Heart left ventricle (tissue), 13 donors: Measurements from ENCODE around the gene ASPG.

Experiments
- POLR2A ChIP-seq, 2 donors: fragments of 450-650 bp; IDR thresholded peaks; one replicate each; pipeline ENCODE4 v1.6.1; 2017; ENCODE audit warnings: antibody characterized with exemption in 2 of 2, mild to moderate bottlenecking in 2 of 2, moderate library complexity in 2 of 2
- TF ChIP-seq, protein P1 (sequence below), 12 donors: fragments of 200-600 bp; sonication (generic) in 4 of 12; IDR thresholded peaks; one replicate each; pipeline versions ENCODE4 v1.5.0 to v1.8.0; 2018 to 2022; ENCODE audit warnings: antibody characterized with exemption in 12 of 12, mild to moderate bottlenecking in 5 of 12
- donor health status: ischemic (EF 13 %, LVEDD 7.1; RV severe dilation, severe dysfunction).
- donor health status: DM: no; HTN: yes; CAD: no.
- donor health status: DM: no; HTN: no; CAD: no.
- donor health status: ischemic (EF 25% LVEDD 6.9; RV normal size, moderate dysfunction).
- donor health status: ischemic (EF 25% LVEDD 5.7; RV mildly dilated, moderate dysfunction).
- donor health status: ischemic (EF 35%, LVEDD 5.7; RV mildly dilated, moderate dysfunction).
- donor health status: nonischemic (EF 11% LVEDD 7.7; RV severe dilation, severe dysfunction).
- donor health status: DM: yes; HTN: yes; CAD: no.
- donor health status: PGD.
- donor health status: ischemic (EF 29% LVEDD 5.4; RV normal size, mild dysfunction).
- donor health status: nonischemic (EF 23%, LVEDD 6.1; RV moderate dilation, normal function).

- TF ChIP-seq, protein P1, sequence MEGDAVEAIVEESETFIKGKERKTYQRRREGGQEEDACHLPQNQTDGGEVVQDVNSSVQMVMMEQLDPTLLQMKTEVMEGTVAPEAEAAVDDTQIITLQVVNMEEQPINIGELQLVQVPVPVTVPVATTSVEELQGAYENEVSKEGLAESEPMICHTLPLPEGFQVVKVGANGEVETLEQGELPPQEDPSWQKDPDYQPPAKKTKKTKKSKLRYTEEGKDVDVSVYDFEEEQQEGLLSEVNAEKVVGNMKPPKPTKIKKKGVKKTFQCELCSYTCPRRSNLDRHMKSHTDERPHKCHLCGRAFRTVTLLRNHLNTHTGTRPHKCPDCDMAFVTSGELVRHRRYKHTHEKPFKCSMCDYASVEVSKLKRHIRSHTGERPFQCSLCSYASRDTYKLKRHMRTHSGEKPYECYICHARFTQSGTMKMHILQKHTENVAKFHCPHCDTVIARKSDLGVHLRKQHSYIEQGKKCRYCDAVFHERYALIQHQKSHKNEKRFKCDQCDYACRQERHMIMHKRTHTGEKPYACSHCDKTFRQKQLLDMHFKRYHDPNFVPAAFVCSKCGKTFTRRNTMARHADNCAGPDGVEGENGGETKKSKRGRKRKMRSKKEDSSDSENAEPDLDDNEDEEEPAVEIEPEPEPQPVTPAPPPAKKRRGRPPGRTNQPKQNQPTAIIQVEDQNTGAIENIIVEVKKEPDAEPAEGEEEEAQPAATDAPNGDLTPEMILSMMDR (IDR thresholded peaks at IDR 0.05): no peak
- no peak for TF ChIP-seq POLR2A (IDR thresholded peaks at IDR 0.05)
Measured at GRCh38 chr14:104091061-104091926, 5.8 kb downstream of the ASPG start.
